OCI-LY1 (cell line): Measurements from ENCODE around the gene DNAJB6.

Source experiments
- H2AFZ ChIP-seq: fragments of 200-600 bp; sonication (generic), shearing (Covaris generic); 2 replicates; pipeline ENCODE4 v1.6.0; 2014; ENCODE audit warnings: antibody characterized with exemption, mild to moderate bottlenecking, low read length
- H3F3A ChIP-seq: fragments of 200-600 bp; sonication (generic), shearing (Covaris generic); 2 replicates; pipeline ENCODE4 v1.6.0; 2014; ENCODE audit warnings: mild to moderate bottlenecking, antibody characterized with exemption, low read length, moderate library complexity; ENCODE audit not compliant: insufficient read depth
- H3K27ac ChIP-seq: fragments of 200-600 bp; sonication (generic); 2 replicates; pipeline ENCODE4 v1.5.1; 2014; ENCODE audit warnings: low read length, mixed run types, mild to moderate bottlenecking, low read depth; ENCODE audit not compliant: poor library complexity, severe bottlenecking
- H3K27me3 ChIP-seq: fragments of 200-600 bp; sonication (generic); 2 replicates; pipeline ENCODE4 v1.6.0; 2014; ENCODE audit warnings: antibody characterized with exemption, mild to moderate bottlenecking, low read length, moderate library complexity; ENCODE audit not compliant: insufficient read depth
- H3K36me3 ChIP-seq: fragments of 200-600 bp; sonication (generic); 2 replicates; pipeline ENCODE4 v1.6.1; 2014; ENCODE audit warnings: mild to moderate bottlenecking, antibody characterized with exemption, low read length, moderate library complexity, mixed read lengths; ENCODE audit not compliant: insufficient read depth
- H3K4me1 ChIP-seq: fragments of 200-600 bp; sonication (generic); 2 replicates; pipeline ENCODE4 v1.5.1; 2014; ENCODE audit warnings: mild to moderate bottlenecking, low read length, moderate library complexity; ENCODE audit not compliant: insufficient read depth, severe bottlenecking
- H3K4me2 ChIP-seq: fragments of 200-600 bp; sonication (generic), shearing (Covaris generic); 2 replicates; pipeline ENCODE4 v1.6.1; 2014; ENCODE audit warnings: low read length
- H3K4me3 ChIP-seq: fragments of 200-600 bp; sonication (generic); 2 replicates; pipeline ENCODE4 v1.5.1; 2014; ENCODE audit warnings: low read length, low read depth, mild to moderate bottlenecking, mixed read lengths; ENCODE audit not compliant: poor library complexity, severe bottlenecking
- H3K79me2 ChIP-seq: fragments of 200-600 bp; shearing (Covaris generic); 2 replicates; pipeline ENCODE4 v1.6.1; 2016; ENCODE audit warnings: mixed run types, low read length, mixed read lengths; ENCODE audit not compliant: insufficient read depth
- H3K9ac ChIP-seq: fragments of 200-600 bp; sonication (generic), shearing (Covaris generic); 2 replicates; pipeline ENCODE4 v1.6.1; 2014; ENCODE audit warnings: mild to moderate bottlenecking, low read length, mixed read lengths
- H3K9me2 ChIP-seq: fragments of 200-600 bp; sonication (generic), shearing (Covaris generic); 2 replicates; pipeline ENCODE4 v1.6.1; 2014; ENCODE audit warnings: low read depth, mild to moderate bottlenecking, low read length, mixed read lengths
- H3K9me3 ChIP-seq: fragments of 200-600 bp; shearing (Covaris generic); 2 replicates; pipeline ENCODE4 v1.6.1; 2014; ENCODE audit warnings: low read length, mixed read lengths
- H4K20me1 ChIP-seq: fragments of 200-600 bp; sonication (generic), shearing (Covaris generic); 2 replicates; pipeline ENCODE4 v1.6.0; 2016; ENCODE audit warnings: mild to moderate bottlenecking, low read length; ENCODE audit not compliant: insufficient read depth
- EZH2 ChIP-seq: fragments of 200-600 bp; sonication (generic), shearing (Covaris generic); IDR thresholded peaks from 2 replicates; pipeline ENCODE4 v1.8.0; 2017; ENCODE audit warnings: borderline replicate concordance, mixed run types, mild to moderate bottlenecking, antibody characterized with exemption, low read length, moderate library complexity, mixed read lengths
- TF ChIP-seq, protein P1 (sequence below): fragments of 200-600 bp; sonication (generic), shearing (Covaris generic); IDR thresholded peaks from 2 replicates; pipeline ENCODE4 v1.5.1; 2017; ENCODE audit warnings: mild to moderate bottlenecking, antibody characterized with exemption, low read length, moderate library complexity, mixed read lengths

The DNAJB6 gene

DNA sequence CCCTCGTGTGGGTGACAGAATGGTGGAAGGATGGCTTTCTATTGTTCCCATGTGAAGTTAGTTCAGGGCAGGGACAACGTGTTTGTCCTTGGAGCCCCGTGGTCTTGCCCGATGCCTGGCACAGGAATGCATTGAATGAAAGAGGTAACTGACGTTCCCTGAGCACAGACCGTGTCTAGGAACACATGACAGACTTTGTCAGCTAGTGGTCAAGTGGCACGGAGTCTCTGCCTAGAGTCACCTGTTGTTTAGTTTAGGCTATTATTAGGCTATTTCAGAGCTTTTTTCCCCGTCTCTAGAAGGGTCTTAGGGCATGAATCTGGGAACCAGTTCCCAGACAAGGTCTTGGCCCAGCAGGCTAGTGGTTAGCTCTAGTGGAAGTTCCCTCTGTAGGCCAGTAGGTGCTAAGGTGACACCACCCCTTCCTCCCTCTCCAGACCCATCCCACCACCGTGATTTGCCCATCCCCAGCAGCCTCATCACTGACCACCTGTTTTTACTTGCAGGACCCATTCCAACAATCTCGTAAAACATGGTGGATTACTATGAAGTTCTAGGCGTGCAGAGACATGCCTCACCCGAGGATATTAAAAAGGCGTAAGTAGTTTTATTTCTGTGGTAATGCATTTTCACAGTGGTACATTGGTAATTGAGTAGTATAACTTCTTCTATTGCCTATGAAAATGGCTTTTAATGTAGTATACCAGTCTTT lies 21.4 kb downstream of the DNAJB6 start:
- H4K20me1 ChIP-seq, result no peaks in the 10 kb centered on the region
- peaks cover 97% of the 10 kb centered on the region for H3K79me2 ChIP-seq
- TF ChIP-seq, protein P1, sequence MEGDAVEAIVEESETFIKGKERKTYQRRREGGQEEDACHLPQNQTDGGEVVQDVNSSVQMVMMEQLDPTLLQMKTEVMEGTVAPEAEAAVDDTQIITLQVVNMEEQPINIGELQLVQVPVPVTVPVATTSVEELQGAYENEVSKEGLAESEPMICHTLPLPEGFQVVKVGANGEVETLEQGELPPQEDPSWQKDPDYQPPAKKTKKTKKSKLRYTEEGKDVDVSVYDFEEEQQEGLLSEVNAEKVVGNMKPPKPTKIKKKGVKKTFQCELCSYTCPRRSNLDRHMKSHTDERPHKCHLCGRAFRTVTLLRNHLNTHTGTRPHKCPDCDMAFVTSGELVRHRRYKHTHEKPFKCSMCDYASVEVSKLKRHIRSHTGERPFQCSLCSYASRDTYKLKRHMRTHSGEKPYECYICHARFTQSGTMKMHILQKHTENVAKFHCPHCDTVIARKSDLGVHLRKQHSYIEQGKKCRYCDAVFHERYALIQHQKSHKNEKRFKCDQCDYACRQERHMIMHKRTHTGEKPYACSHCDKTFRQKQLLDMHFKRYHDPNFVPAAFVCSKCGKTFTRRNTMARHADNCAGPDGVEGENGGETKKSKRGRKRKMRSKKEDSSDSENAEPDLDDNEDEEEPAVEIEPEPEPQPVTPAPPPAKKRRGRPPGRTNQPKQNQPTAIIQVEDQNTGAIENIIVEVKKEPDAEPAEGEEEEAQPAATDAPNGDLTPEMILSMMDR, result no peak
- no peak for TF ChIP-seq EZH2
- H3K9ac ChIP-seq, result no peak overlapping the region
- H3K4me2 ChIP-seq, result no peak overlapping the region
- H2AFZ ChIP-seq, result no peak overlapping the region
- H3F3A ChIP-seq, result no peaks in the 10 kb centered on the region
- H3K36me3 ChIP-seq, result peaks cover 73% of the 10 kb centered on the region
- H3K9me3 ChIP-seq, result no peaks in the 10 kb centered on the region
- no peak overlapping the region for H3K4me3 ChIP-seq
- H3K27me3 ChIP-seq, result no peaks in the 10 kb centered on the region
- no peaks in the 10 kb centered on the region for H3K9me2 ChIP-seq
- H3K4me1 ChIP-seq, result peaks cover 3% of the 10 kb centered on the region
- no peak overlapping the region for H3K27ac ChIP-seq

DNA sequence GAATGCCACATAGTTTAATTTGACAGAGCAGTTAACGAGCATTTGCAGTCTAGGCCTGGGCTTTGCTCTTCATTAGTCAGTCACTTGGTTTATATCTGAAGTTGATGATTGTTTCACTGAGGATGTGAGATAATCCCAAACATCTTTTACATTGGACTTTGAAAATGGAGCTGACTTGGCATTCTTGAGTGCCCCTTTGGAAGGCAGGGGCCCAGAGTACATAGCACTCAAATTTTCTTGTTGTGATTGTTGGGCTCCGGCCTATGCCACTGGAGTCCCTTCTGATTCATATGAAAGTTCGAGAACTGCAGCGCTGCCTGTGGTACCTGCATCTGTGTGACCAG lies 21.9 kb downstream of the DNAJB6 start:
- Histone ChIP-seq H2AFZ (no peak overlapping the region), H3K9me3 (no peaks in the 10 kb centered on the region), H3K79me2 (peaks cover 97% of the 10 kb centered on the region), H3K9me2 (no peaks in the 10 kb centered on the region), H3K4me2 (no peak overlapping the region), H3K4me3 (no peak overlapping the region), H4K20me1 (no peaks in the 10 kb centered on the region), H3K9ac (no peak overlapping the region), H3K4me1 (no peaks in the 10 kb centered on the region), H3K36me3 (peaks cover 78% of the 10 kb centered on the region), H3K27ac (no peak overlapping the region), H3K27me3 (no peaks in the 10 kb centered on the region), H3F3A (no peaks in the 10 kb centered on the region)
- TF ChIP-seq, protein P1, result no peak
- TF ChIP-seq EZH2, result no peak

DNA sequence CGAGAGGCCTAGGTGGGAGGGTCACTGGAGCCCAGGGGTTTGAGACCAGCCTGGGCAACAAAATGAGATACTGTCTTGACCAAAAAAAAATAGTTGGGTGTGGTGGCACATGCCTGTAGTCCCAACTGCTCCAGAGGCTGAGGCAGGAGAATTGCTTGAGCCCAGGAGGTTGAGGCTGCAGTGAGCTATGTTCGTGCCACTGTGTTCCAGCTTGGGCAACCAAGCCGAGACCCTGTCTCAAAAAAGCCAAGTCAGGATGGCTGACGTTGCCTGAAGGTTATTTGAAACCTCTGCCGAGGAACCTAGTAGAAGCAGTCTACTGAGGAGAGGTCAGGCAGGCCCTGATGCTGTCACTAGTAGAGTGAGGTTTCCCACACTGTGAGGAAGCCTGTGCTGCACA lies 22.8 kb downstream of the DNAJB6 start:
- H3K4me2 ChIP-seq, result no peak overlapping the region
- no peak overlapping the region for H3K27ac ChIP-seq
- TF ChIP-seq EZH2, result no peak
- TF ChIP-seq, protein P1, result no peak
- no peaks in the 10 kb centered on the region for H3K4me1 ChIP-seq
- H3K9me3 ChIP-seq, result no peaks in the 10 kb centered on the region
- peaks cover 85% of the 10 kb centered on the region for H3K36me3 ChIP-seq
- no peaks in the 10 kb centered on the region for H3F3A ChIP-seq
- no peak overlapping the region for H3K4me3 ChIP-seq
- H2AFZ ChIP-seq, result no peak overlapping the region
- peaks cover 97% of the 10 kb centered on the region for H3K79me2 ChIP-seq
- no peak overlapping the region for H3K9ac ChIP-seq
- no peaks in the 10 kb centered on the region for H4K20me1 ChIP-seq
- H3K9me2 ChIP-seq, result no peaks in the 10 kb centered on the region
- H3K27me3 ChIP-seq, result no peaks in the 10 kb centered on the region
